SK-N-SH treated with all-trans-retinoic acid at 6 μM for 48 hours (cell line): ENCODE measurements around the gene PASK.

Source experiments
- ATAC-seq: fragments of 200-7000 bp; cut with Tn5 transposase; 3 replicates; pipeline ENCODE4 v1.9.1; 2020; ENCODE audit warnings: mild to moderate bottlenecking, moderate library complexity
- ARNTL ChIP-seq: fragments of 450-650 bp; formaldehyde crosslinking; IDR thresholded peaks from 2 replicates; pipeline ENCODE4 v1.5.0; 2020; ENCODE audit warnings: low read depth, mild to moderate bottlenecking, moderate library complexity, borderline replicate concordance
- BACH2 ChIP-seq: fragments of 250-450 bp; sonication (Bioruptor Pico); IDR thresholded peaks from 2 replicates; pipeline ENCODE4 v1.9.0; 2021; ENCODE audit warnings: mild to moderate bottlenecking, borderline replicate concordance
- CSDC2 ChIP-seq: fragments of 250-450 bp; sonication (Bioruptor Pico); IDR thresholded peaks from 2 replicates; pipeline ENCODE4 v1.5.0; 2020; ENCODE audit warnings: mild to moderate bottlenecking, moderate library complexity
- ESRRG ChIP-seq: fragments of 250-450 bp; sonication (Bioruptor Pico); IDR thresholded peaks from 2 replicates; pipeline ENCODE4 v1.6.1; 2021; ENCODE audit warnings: mild to moderate bottlenecking
- GLIS3 ChIP-seq: fragments of 250-450 bp; sonication (Bioruptor Pico); IDR thresholded peaks from 2 replicates; pipeline ENCODE4 v1.5.0; 2020; ENCODE audit warnings: mild to moderate bottlenecking, moderate library complexity
- ISL1 ChIP-seq: fragments of 250-450 bp; sonication (Bioruptor Pico); IDR thresholded peaks from 2 replicates; pipeline ENCODE4 v2.1.2; 2022; ENCODE audit warnings: mild to moderate bottlenecking, moderate library complexity
- OSR1 ChIP-seq: fragments of 250-450 bp; sonication (Bioruptor Pico); IDR thresholded peaks from 2 replicates; pipeline ENCODE4 v1.8.0; 2022; ENCODE audit warnings: moderate library complexity, mild to moderate bottlenecking, inconsistent platforms
- PPARA ChIP-seq: fragments of 250-450 bp; sonication (Bioruptor Pico); IDR thresholded peaks from 2 replicates; pipeline ENCODE4 v1.5.0; 2020; ENCODE audit warnings: mild to moderate bottlenecking, borderline replicate concordance
- RARB ChIP-seq: fragments of 250-450 bp; sonication (Bioruptor Pico); IDR thresholded peaks from 2 replicates; pipeline ENCODE4 v1.8.0; 2021; ENCODE audit warnings: mild to moderate bottlenecking, moderate library complexity
- SNAI2 ChIP-seq: fragments of 250-450 bp; sonication (Bioruptor Pico); IDR thresholded peaks from 2 replicates; pipeline ENCODE4 v1.5.0; 2020; ENCODE audit warnings: mild to moderate bottlenecking, moderate library complexity
- TCF4 ChIP-seq: fragments of 250-450 bp; sonication (Bioruptor Pico); IDR thresholded peaks from 2 replicates; pipeline ENCODE4 v1.8.0; 2021; ENCODE audit warnings: mild to moderate bottlenecking, moderate library complexity, borderline replicate concordance
- TOX ChIP-seq: fragments of 250-450 bp; sonication (Bioruptor Pico); IDR thresholded peaks from 2 replicates; pipeline ENCODE4 v1.8.0; 2021; ENCODE audit warnings: mild to moderate bottlenecking, moderate library complexity, borderline replicate concordance
- ZC3H10 ChIP-seq: fragments of 250-450 bp; sonication (Bioruptor Pico); IDR thresholded peaks from 2 replicates; pipeline ENCODE4 v1.5.1; 2021; ENCODE audit warnings: mild to moderate bottlenecking, moderate library complexity
- ZFP3 ChIP-seq: fragments of 250-450 bp; sonication (Bioruptor Pico); IDR thresholded peaks from 2 replicates; pipeline ENCODE4 v1.5.0; 2020; ENCODE audit warnings: mild to moderate bottlenecking, moderate library complexity
- ZFP30 ChIP-seq: fragments of 450-650 bp; formaldehyde crosslinking; IDR thresholded peaks from 2 replicates; pipeline ENCODE4 v1.5.0; 2022; ENCODE audit warnings: mild to moderate bottlenecking, moderate library complexity
- ZNF565 ChIP-seq: fragments of 450-650 bp; formaldehyde crosslinking; conservative IDR thresholded peaks from 2 replicates; pipeline ENCODE4 v1.5.0; 2020; ENCODE audit warnings: low read depth, mild to moderate bottlenecking, moderate library complexity
- ZNF70 ChIP-seq: fragments of 450-650 bp; formaldehyde crosslinking; IDR thresholded peaks from 2 replicates; pipeline ENCODE4 v1.5.0; 2020; ENCODE audit warnings: mild to moderate bottlenecking, moderate library complexity
- ZNF8 ChIP-seq: fragments of 450-650 bp; formaldehyde crosslinking; IDR thresholded peaks from 2 replicates; pipeline ENCODE4 v1.5.0; 2020; ENCODE audit warnings: mild to moderate bottlenecking, moderate library complexity
- TF ChIP-seq, protein P1 (sequence below): fragments of 250-450 bp; sonication (Bioruptor Pico); IDR thresholded peaks from 2 replicates; pipeline ENCODE4 v1.8.0; 2021; ENCODE audit warnings: low read depth, mild to moderate bottlenecking, moderate library complexity, borderline replicate concordance
- TF ChIP-seq, protein P2 (sequence below): fragments of 250-450 bp; sonication (Bioruptor Pico); IDR thresholded peaks from 2 replicates; pipeline ENCODE4 v1.5.1; 2021; ENCODE audit warnings: mild to moderate bottlenecking, moderate library complexity
- TF ChIP-seq, protein P3 (sequence below): fragments of 250-450 bp; sonication (Bioruptor Pico); IDR thresholded peaks from 2 replicates; pipeline ENCODE4 v1.8.0; 2020; ENCODE audit warnings: mild to moderate bottlenecking, moderate library complexity, borderline replicate concordance
- TF ChIP-seq, protein P4 (sequence below): fragments of 250-450 bp; sonication (Bioruptor Pico); IDR thresholded peaks from 2 replicates; pipeline ENCODE4 v1.5.1; 2020; ENCODE audit warnings: low read depth, mild to moderate bottlenecking, moderate library complexity

Gene PASK

DNA sequence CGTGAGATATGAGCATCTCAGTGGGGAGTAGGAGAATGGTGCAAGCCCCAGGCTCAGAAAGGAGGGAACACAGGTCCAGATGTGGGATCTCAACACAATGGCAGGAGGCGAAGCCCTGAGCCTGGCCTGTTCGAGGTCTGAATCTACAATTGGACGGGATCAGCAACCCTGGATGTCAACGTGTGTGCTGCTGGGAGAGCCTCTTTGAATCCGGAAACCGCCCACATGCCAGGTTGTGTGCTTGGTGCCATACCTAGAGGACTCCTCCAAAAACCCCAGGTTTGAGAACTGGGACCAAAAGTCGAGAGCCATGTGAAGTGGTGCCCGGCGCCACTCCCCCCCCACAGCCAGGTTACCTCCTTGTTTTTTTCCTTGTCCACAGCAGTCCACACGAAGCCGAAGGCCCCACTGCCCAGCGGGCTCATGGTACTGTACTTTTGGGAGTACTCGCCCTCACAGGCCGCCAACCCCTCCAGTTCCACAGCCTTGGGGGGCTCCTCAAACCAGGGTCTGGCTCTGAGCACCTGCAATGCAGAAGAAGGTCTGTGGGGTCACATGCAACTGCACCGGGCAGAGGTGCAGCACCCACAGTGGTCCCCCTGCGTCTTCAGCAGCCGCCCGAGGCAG is 26.8 kb downstream of the PASK start:
- ATAC-seq = no peak
- TF ChIP-seq BACH2 = no peak
- no peak for TF ChIP-seq ISL1 (CRISPR knock-in tag)
- TF ChIP-seq, protein P1, sequence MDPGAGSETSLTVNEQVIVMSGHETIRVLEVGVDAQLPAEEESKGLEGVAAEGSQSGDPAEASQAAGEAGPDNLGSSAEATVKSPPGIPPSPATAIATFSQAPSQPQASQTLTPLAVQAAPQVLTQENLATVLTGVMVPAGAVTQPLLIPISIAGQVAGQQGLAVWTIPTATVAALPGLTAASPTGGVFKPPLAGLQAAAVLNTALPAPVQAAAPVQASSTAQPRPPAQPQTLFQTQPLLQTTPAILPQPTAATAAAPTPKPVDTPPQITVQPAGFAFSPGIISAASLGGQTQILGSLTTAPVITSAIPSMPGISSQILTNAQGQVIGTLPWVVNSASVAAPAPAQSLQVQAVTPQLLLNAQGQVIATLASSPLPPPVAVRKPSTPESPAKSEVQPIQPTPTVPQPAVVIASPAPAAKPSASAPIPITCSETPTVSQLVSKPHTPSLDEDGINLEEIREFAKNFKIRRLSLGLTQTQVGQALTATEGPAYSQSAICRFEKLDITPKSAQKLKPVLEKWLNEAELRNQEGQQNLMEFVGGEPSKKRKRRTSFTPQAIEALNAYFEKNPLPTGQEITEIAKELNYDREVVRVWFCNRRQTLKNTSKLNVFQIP (CRISPR knock-in tag) = no peak
- TF ChIP-seq ZC3H10 (CRISPR knock-in tag) = no peak
- TF ChIP-seq ESRRG = no peak
- TF ChIP-seq, protein P2, sequence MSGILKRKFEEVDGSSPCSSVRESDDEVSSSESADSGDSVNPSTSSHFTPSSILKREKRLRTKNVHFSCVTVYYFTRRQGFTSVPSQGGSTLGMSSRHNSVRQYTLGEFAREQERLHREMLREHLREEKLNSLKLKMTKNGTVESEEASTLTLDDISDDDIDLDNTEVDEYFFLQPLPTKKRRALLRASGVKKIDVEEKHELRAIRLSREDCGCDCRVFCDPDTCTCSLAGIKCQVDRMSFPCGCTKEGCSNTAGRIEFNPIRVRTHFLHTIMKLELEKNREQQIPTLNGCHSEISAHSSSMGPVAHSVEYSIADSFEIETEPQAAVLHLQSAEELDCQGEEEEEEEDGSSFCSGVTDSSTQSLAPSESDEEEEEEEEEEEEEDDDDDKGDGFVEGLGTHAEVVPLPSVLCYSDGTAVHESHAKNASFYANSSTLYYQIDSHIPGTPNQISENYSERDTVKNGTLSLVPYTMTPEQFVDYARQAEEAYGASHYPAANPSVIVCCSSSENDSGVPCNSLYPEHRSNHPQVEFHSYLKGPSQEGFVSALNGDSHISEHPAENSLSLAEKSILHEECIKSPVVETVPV (CRISPR knock-in tag) = no peak

DNA sequence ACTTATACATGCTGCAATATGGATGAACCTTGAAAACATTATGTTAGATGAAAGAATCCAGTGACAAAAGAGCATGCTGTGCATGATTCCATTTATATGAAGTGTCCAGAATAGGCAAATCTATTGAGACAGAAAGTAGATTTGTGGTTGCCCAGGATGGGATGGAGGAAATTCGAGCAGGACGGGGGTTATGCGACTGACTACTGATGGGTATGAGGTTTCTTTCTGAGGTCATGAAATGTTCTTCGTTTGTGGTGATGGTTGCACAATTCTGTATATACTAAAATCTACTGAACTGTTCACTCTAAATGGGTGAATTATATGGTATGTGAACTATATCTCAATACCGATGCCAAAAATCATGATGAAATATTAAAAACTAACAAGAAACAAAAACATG is 28.3 kb downstream of the PASK start:
- ATAC-seq = no peak
- no peak for TF ChIP-seq TOX (CRISPR knock-in tag)
- TF ChIP-seq, protein P3, sequence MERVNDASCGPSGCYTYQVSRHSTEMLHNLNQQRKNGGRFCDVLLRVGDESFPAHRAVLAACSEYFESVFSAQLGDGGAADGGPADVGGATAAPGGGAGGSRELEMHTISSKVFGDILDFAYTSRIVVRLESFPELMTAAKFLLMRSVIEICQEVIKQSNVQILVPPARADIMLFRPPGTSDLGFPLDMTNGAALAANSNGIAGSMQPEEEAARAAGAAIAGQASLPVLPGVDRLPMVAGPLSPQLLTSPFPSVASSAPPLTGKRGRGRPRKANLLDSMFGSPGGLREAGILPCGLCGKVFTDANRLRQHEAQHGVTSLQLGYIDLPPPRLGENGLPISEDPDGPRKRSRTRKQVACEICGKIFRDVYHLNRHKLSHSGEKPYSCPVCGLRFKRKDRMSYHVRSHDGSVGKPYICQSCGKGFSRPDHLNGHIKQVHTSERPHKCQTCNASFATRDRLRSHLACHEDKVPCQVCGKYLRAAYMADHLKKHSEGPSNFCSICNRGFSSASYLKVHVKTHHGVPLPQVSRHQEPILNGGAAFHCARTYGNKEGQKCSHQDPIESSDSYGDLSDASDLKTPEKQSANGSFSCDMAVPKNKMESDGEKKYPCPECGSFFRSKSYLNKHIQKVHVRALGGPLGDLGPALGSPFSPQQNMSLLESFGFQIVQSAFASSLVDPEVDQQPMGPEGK (CRISPR knock-in tag) = no peak
- TF ChIP-seq PPARA (CRISPR knock-in tag) = no peak
- TF ChIP-seq TCF4 (CRISPR knock-in tag) = no peak
- TF ChIP-seq GLIS3 = no peak
- no peak for TF ChIP-seq ZC3H10 (CRISPR knock-in tag)
- no peak for TF ChIP-seq SNAI2
- TF ChIP-seq ISL1 (CRISPR knock-in tag) = no peak
- TF ChIP-seq ESRRG = no peak
- TF ChIP-seq, protein P4, sequence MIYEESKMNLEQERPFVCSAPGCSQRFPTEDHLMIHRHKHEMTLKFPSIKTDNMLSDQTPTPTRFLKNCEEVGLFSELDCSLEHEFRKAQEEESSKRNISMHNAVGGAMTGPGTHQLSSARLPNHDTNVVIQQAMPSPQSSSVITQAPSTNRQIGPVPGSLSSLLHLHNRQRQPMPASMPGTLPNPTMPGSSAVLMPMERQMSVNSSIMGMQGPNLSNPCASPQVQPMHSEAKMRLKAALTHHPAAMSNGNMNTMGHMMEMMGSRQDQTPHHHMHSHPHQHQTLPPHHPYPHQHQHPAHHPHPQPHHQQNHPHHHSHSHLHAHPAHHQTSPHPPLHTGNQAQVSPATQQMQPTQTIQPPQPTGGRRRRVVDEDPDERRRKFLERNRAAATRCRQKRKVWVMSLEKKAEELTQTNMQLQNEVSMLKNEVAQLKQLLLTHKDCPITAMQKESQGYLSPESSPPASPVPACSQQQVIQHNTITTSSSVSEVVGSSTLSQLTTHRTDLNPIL (CRISPR knock-in tag) = no peak
- TF ChIP-seq ZNF8 (CRISPR knock-in tag) = no peak

DNA sequence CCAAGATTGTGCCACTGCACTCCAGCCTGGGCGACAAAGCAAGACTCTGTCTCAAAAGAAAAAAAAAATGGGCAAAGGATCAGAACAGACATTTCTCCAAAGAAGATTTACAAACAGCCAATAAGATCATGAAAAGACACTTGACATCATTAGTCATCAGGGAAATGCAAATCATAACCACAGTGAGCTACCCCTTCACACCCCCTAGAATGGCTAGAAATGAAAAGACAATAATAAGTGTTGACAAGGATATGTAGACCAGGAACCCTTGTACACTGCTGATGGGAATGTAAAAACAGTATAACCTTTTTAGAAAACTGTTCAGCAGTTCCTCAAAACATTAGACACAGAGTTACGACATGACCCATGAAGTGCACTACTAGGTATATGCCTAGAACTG is 28.8 kb downstream of the PASK start:
- TF ChIP-seq TOX (CRISPR knock-in tag) = no peak
- TF ChIP-seq ZNF8 (CRISPR knock-in tag) = no peak
- TF ChIP-seq ZNF70 (CRISPR knock-in tag) = no peak
- TF ChIP-seq ZC3H10 (CRISPR knock-in tag) = no peak
- TF ChIP-seq ISL1 (CRISPR knock-in tag) = no peak
- TF ChIP-seq, protein P2 (CRISPR knock-in tag) = no peak
- TF ChIP-seq ZFP3 (CRISPR knock-in tag) = no peak
- TF ChIP-seq OSR1 = no peak
- no peak for TF ChIP-seq CSDC2
- TF ChIP-seq, protein P1 (CRISPR knock-in tag) = no peak
- TF ChIP-seq, protein P4 (CRISPR knock-in tag) = no peak
- TF ChIP-seq ZFP30 = no peak
- no peak for TF ChIP-seq ZNF565 (CRISPR knock-in tag)
- no peak for TF ChIP-seq TCF4 (CRISPR knock-in tag)
- TF ChIP-seq BACH2 = no peak
- TF ChIP-seq, protein P3 (CRISPR knock-in tag) = no peak
- no peak for TF ChIP-seq RARB
- no peak for TF ChIP-seq SNAI2
- no peak for TF ChIP-seq ARNTL (CRISPR knock-in tag)
- no peak for TF ChIP-seq GLIS3
- no peak for ATAC-seq
